ENCODE data around the gene RPRD2. TPM values are rescaled to one million over a fixed set of nuclear protein-coding genes. Genes with fewer than 3 reads are reported as not detected.
A peak's percentile ranks its signal among the peaks of the same experiment; 100 is the strongest.

Gene RPRD2
- total and polyA plus RNA-seq, 9 of the 15 experiments (the other 6 are each of a cell fraction or from before 2014, with no cell fraction given), result 1.5 to 21.6 (median 7.7) TPM

DNA sequence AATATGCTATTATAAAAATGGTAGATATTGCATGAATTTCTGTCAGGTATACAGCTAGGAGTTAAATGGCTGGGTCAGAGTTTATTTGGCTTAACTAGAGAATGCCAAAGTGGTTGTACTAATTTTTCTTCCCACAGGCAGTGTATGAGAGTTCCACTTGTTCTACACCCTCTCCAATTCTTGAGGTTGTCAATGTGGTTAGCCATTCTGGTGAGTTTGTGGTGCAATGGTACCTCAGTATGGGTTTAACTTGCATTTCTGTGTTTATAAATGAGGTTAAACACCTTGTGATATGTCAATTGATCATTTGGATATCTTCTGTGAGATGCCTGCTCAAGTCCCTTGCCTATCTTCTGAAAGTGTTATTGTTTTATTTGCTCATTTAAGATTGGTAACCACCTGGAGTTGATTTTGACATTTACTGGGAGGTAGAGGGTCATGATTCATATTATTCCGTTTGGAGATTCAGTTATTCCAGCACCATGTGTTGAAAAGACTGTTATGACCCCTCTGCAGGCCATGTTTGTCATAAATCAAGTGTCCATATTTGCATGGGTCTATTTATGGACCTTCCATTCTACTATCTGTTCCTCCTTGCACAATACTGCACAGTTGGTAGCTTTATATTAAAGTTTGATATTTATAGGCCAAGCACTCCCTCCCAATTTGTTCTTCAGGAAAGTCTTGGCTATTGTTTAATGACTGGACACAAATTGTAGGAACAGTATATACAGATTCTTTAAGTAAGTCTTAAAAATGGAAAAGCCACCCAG lies 157.4 kb downstream of the RPRD2 start (continued):
- TF ChIP-seq MEIS2 (IDR thresholded peaks at IDR 0.05; ENCODE audit: partially characterized antibody), result peak; percentile 33
- TF ChIP-seq, protein P1, sequence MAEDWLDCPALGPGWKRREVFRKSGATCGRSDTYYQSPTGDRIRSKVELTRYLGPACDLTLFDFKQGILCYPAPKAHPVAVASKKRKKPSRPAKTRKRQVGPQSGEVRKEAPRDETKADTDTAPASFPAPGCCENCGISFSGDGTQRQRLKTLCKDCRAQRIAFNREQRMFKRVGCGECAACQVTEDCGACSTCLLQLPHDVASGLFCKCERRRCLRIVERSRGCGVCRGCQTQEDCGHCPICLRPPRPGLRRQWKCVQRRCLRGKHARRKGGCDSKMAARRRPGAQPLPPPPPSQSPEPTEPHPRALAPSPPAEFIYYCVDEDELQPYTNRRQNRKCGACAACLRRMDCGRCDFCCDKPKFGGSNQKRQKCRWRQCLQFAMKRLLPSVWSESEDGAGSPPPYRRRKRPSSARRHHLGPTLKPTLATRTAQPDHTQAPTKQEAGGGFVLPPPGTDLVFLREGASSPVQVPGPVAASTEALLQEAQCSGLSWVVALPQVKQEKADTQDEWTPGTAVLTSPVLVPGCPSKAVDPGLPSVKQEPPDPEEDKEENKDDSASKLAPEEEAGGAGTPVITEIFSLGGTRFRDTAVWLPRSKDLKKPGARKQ (CRISPR knock-in tag; IDR thresholded peaks at IDR 0.05), result no peak

DNA sequence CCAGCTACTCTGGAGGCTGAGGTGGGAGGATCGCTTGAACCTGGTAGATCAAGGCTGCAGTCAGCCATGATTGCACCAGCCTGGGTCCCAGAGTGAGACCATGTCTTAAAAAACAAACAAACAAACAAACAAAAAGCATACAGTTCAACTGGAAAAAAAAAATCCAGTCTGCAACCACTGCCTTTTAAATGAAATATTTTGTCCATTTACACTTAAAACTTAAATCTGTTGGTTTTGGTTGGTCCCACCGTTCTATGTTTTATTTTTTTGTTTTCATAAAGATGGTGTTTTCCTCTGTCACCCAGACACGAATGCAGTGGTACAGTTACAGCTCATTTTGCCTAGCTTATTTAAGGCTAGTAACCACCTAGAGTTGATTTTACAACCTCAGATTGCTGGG lies 161.4 kb downstream of the RPRD2 start:
- CTCF ChIA-PET (ENCODE audit: low intra/inter-chr PET ratio), result no interaction called here
- H2AFZ ChIP-seq (ENCODE audit: low read depth, low read length), result no peak overlapping the region

More for the DNA sequence above, 161.4 kb downstream of the RPRD2 start:
- H3K27ac ChIP-seq (ENCODE audit: extremely low read depth, low read depth, low read length), result no peak overlapping the region
- H3K79me2 ChIP-seq (ENCODE audit: control insufficient read depth, insufficient read depth, low read length), result no peaks in the 10 kb centered on the region
- no peak overlapping the region for H3K4me2 ChIP-seq (ENCODE audit: insufficient read depth, low read length)
- no peaks in the 10 kb centered on the region for H3K36me3 ChIP-seq (ENCODE audit: control insufficient read depth, insufficient read depth, low read length)
- no peaks in the 10 kb centered on the region for H4K20me1 ChIP-seq (replicated peaks; ENCODE audit: control insufficient read depth, insufficient read depth, low read length)
- no peaks in the 10 kb centered on the region for H3K9me1 ChIP-seq (ENCODE audit: control insufficient read depth, insufficient read depth, low read length)
- WGBS (ENCODE audit: insufficient coverage, low coverage, missing lambda C conversion rate), result 39% methylated on average over 3 of the region's 3 CpGs
- peaks cover 0 to under 1% of the 10 kb centered on the region in 2 experiments; a peak in 2 of 5 replicates for H3K4me1 ChIP-seq (replicated peaks in 1 of 2; ENCODE audit: control insufficient read depth in 2 of 2, insufficient read depth in 2 of 2, low read length in 2 of 2)
- TF ChIP-seq ZNF507 (tag; conservative IDR thresholded peaks at IDR 0.05), result peak; percentile 94
- TF ChIP-seq, protein P2, sequence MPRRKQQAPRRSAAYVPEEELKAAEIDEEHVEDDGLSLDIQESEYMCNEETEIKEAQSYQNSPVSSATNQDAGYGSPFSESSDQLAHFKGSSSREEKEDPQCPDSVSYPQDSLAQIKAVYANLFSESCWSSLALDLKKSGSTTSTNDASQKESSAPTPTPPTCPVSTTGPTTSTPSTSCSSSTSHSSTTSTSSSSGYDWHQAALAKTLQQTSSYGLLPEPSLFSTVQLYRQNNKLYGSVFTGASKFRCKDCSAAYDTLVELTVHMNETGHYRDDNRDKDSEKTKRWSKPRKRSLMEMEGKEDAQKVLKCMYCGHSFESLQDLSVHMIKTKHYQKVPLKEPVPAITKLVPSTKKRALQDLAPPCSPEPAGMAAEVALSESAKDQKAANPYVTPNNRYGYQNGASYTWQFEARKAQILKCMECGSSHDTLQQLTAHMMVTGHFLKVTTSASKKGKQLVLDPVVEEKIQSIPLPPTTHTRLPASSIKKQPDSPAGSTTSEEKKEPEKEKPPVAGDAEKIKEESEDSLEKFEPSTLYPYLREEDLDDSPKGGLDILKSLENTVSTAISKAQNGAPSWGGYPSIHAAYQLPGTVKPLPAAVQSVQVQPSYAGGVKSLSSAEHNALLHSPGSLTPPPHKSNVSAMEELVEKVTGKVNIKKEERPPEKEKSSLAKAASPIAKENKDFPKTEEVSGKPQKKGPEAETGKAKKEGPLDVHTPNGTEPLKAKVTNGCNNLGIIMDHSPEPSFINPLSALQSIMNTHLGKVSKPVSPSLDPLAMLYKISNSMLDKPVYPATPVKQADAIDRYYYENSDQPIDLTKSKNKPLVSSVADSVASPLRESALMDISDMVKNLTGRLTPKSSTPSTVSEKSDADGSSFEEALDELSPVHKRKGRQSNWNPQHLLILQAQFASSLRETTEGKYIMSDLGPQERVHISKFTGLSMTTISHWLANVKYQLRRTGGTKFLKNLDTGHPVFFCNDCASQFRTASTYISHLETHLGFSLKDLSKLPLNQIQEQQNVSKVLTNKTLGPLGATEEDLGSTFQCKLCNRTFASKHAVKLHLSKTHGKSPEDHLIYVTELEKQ (CRISPR knock-in tag; IDR thresholded peaks at IDR 0.05), result no peak
- TF ChIP-seq, protein P3, sequence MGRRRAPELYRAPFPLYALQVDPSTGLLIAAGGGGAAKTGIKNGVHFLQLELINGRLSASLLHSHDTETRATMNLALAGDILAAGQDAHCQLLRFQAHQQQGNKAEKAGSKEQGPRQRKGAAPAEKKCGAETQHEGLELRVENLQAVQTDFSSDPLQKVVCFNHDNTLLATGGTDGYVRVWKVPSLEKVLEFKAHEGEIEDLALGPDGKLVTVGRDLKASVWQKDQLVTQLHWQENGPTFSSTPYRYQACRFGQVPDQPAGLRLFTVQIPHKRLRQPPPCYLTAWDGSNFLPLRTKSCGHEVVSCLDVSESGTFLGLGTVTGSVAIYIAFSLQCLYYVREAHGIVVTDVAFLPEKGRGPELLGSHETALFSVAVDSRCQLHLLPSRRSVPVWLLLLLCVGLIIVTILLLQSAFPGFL (CRISPR knock-in tag; IDR thresholded peaks at IDR 0.05), result no peak
- in situ Hi-C loops (cut with MboI), result no loop called here
- DNase-seq (ENCODE audit: extremely low read depth in 1 of 4, low spot score in 3 of 4) (no peak), ATAC-seq (no peak), FAIRE-seq (no peak)
- H3K9ac ChIP-seq (ENCODE audit: insufficient read depth in 1 of 2, low read depth in 2 of 2, low read length in 2 of 2), result no peak overlapping the region
- no peaks in the 10 kb centered on the region for H3K27me3 ChIP-seq (ENCODE audit: control insufficient read depth in 2 of 2, insufficient read depth in 2 of 2, low read length in 2 of 2)
- H3K9me3 ChIP-seq (replicated peaks; ENCODE audit: control insufficient read depth, insufficient read depth, low read depth, low read length), result no peaks in the 10 kb centered on the region
- intact Hi-C loops (cut with micrococcal nuclease), result no loop called here
- H3K4me3 ChIP-seq, result no peak overlapping the region
- no TSS peak for BruUV-seq (replicated peaks)
- POLR2A ChIA-PET, result interaction anchor here (0.7 to 1.5 kb wide), 4 partner anchors 9 to 12 kb away, joined by 3 to 4 read pairs (median 3); partner anchors contain the start of gene FALEC
